ENCODE results near the gene CCSAP.

Gene CCSAP

DNA sequence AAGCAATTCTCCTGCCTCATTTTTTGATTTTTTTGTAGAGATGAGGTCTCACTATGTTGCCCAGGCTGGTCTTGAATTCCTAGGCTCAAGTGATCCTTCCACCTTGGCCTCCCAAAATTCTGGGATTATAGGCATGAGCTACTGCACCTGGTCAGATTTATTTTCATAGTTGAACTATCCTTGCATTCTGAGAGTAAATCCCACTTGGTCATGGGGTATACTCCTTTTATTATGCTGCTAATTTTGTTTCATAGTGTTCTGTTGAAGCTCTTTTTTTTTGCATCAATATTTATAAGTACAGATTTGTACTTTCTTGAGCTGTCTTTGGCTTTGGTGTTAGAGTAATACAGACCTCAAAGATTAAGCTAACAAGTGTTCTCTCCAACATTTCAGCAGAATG lies 12.8 kb upstream of the CCSAP start:
- no peak for TF ChIP-seq FOXP2 (optimal IDR thresholded peaks at IDR 0.05; ENCODE audit: borderline replicate concordance, extremely low read depth, extremely low read length, insufficient read depth)
- TF ChIP-seq TAF1 (IDR thresholded peaks at IDR 0.05; ENCODE audit: borderline replicate concordance, insufficient read depth, low read length) = no peak
- TF ChIP-seq SIN3A (IDR thresholded peaks at IDR 0.05; ENCODE audit: borderline replicate concordance, insufficient read depth, low read length) = no peak

DNA sequence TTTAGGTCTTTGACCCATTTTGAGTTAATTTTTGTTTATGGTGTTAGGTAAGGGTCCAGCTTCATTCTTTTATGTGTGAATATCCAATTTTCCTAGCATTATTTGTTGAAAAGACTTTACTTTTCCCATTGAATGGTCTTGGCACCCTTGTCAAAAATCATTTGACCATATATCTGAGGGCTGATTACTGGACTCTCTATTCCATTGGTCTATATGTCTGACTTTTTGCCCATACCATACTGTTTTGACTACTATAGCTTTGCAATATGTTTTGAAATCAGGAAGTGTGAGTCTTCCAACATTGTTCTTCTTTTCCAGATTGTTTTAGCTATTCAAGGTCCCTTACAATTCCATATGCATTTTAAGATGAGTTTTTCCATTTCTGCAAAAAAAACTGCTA lies 11.4 kb upstream of the CCSAP start:
- no peak for TF ChIP-seq SIN3A (IDR thresholded peaks at IDR 0.05; ENCODE audit: borderline replicate concordance, insufficient read depth, low read length)
- no peak for TF ChIP-seq TAF1 (IDR thresholded peaks at IDR 0.05; ENCODE audit: borderline replicate concordance, insufficient read depth, low read length)
- no peak for TF ChIP-seq POLR2AphosphoS5 (IDR thresholded peaks at IDR 0.05; ENCODE audit: low read depth, low read length)
- TF ChIP-seq FOXP2 (optimal IDR thresholded peaks at IDR 0.05; ENCODE audit: borderline replicate concordance, extremely low read depth, extremely low read length, insufficient read depth) = no peak
- TF ChIP-seq, protein P1, sequence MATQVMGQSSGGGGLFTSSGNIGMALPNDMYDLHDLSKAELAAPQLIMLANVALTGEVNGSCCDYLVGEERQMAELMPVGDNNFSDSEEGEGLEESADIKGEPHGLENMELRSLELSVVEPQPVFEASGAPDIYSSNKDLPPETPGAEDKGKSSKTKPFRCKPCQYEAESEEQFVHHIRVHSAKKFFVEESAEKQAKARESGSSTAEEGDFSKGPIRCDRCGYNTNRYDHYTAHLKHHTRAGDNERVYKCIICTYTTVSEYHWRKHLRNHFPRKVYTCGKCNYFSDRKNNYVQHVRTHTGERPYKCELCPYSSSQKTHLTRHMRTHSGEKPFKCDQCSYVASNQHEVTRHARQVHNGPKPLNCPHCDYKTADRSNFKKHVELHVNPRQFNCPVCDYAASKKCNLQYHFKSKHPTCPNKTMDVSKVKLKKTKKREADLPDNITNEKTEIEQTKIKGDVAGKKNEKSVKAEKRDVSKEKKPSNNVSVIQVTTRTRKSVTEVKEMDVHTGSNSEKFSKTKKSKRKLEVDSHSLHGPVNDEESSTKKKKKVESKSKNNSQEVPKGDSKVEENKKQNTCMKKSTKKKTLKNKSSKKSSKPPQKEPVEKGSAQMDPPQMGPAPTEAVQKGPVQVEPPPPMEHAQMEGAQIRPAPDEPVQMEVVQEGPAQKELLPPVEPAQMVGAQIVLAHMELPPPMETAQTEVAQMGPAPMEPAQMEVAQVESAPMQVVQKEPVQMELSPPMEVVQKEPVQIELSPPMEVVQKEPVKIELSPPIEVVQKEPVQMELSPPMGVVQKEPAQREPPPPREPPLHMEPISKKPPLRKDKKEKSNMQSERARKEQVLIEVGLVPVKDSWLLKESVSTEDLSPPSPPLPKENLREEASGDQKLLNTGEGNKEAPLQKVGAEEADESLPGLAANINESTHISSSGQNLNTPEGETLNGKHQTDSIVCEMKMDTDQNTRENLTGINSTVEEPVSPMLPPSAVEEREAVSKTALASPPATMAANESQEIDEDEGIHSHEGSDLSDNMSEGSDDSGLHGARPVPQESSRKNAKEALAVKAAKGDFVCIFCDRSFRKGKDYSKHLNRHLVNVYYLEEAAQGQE (IDR thresholded peaks at IDR 0.05; ENCODE audit: insufficient read depth in 1 of 2, low read depth in 2 of 2, low read length in 2 of 2) = no peak

DNA sequence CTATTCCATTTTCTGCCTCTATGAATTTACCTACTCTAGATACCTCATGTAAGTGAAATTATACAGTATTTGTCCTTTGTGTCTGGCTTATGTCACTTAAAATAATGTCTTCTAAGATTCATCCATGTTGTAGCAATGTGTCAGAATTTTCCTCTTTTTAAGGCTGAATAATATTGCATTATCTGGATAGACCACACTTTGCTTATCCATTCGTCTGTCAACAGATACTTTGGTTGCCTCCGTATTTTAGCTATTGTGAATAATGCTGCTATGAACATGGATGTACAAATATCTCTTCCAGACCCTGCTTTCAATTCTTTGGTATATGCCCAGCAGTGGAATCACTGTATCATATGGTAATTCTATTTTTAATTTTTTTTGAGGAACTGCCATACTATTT lies 10.1 kb upstream of the CCSAP start:
- no peak for TF ChIP-seq FOXP2 (optimal IDR thresholded peaks at IDR 0.05; ENCODE audit: borderline replicate concordance, extremely low read depth, extremely low read length, insufficient read depth)
- TF ChIP-seq, protein P1 (IDR thresholded peaks at IDR 0.05; ENCODE audit: insufficient read depth in 1 of 2, low read depth in 2 of 2, low read length in 2 of 2) = no peak
- no peak for TF ChIP-seq SIN3A (IDR thresholded peaks at IDR 0.05; ENCODE audit: borderline replicate concordance, insufficient read depth, low read length)
- TF ChIP-seq TAF1 (IDR thresholded peaks at IDR 0.05; ENCODE audit: borderline replicate concordance, insufficient read depth, low read length) = no peak
- TF ChIP-seq POLR2AphosphoS5 (IDR thresholded peaks at IDR 0.05; ENCODE audit: low read depth, low read length) = no peak

DNA sequence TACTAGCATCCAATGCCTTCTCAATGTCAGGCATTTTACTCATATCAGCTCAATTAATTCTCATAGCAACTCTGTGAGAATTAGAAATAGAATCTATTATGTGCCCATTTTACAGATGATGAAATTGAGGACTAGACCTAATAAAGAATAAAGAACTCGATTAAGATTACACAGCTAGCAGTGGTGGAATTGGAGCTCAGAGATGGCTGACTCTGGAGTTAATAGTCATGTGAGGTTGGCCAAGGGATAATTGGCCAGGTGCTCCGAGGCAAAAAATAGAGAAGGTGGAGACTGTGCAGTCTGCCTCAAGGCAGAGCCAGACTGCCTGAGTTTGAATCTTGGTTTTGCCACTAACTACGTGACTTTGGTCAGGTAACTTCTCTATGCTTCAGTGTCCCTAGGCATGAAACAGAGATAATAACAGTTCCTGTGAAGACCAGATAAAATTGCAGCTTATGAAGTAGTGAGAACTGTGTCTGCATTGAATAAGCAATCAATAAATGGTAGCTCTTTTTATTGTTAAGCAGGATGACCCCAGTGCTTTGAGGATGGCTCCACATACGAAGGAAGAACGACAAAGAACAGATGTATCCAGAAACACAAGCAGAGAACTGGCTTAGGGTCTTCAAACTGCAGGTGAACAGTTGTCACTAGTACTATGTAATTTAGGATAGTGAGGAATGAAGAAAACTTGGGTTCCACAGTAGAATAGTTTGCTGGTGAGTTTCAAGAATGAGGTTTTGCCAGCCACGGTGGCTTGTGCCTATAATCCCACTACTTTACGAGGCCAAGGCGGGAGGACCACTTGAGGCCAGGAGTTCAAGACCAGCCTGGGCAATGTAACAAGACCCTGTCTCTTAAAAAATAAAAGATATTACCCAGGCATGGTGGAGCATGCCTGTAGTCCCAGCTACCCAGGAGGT lies 6.9 kb upstream of the CCSAP start:
- TF ChIP-seq SIN3A (IDR thresholded peaks at IDR 0.05; ENCODE audit: borderline replicate concordance, insufficient read depth, low read length) = no peak
- TF ChIP-seq, protein P1 (IDR thresholded peaks at IDR 0.05; ENCODE audit: insufficient read depth in 1 of 2, low read depth in 2 of 2, low read length in 2 of 2) = no peak
- no peak for TF ChIP-seq TAF1 (IDR thresholded peaks at IDR 0.05; ENCODE audit: borderline replicate concordance, insufficient read depth, low read length)
- no peak for TF ChIP-seq POLR2AphosphoS5 (IDR thresholded peaks at IDR 0.05; ENCODE audit: low read depth, low read length)
- no peak for TF ChIP-seq FOXP2 (optimal IDR thresholded peaks at IDR 0.05; ENCODE audit: borderline replicate concordance, extremely low read depth, extremely low read length, insufficient read depth)

DNA sequence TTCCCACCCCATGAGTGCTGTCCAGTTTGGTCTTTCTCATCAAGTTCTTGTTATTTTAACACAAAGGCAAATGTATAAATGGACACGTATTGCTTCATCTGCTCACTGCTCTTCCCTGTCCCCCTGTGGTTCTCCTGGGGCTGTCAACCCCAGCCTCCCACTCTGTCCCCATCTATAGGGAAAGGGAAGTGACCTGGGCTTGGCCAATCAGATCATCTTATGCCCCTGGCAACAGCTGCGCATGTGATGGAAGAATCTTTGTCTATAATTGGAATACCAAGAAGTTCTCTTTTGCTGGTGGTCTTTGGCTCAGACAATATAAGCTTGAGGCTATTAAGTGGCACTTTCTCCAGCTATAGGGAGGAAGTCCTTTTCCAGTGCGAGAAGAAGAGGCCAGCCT lies 4.7 kb upstream of the CCSAP start:
- TF ChIP-seq, protein P1 (IDR thresholded peaks at IDR 0.05; ENCODE audit: insufficient read depth in 1 of 2, low read depth in 2 of 2, low read length in 2 of 2) = no peak
- TF ChIP-seq SIN3A (IDR thresholded peaks at IDR 0.05; ENCODE audit: borderline replicate concordance, insufficient read depth, low read length) = no peak

Data from PFSK-1 (cell line).